Neural crest cell (in vitro differentiated cells): ENCODE measurements around the gene BDH2. TPM values are rescaled to one million over a fixed set of nuclear protein-coding genes. Genes with fewer than 3 reads are reported as not detected.

Source experiments
- DNase-seq: peaks from one replicate; pipeline ENCODE4 v3.0.0; 2021; ENCODE audit warnings: low read depth, mixed read lengths, low spot score
- H3K27ac Mint-ChIP-seq: one replicate; pipeline ENCODE4 v1.8.0; 2021; ENCODE audit warnings: mild to moderate bottlenecking, mixed read lengths; ENCODE audit not compliant: unreplicated experiment
- H3K27me3 Mint-ChIP-seq: 2 replicates; pipeline ENCODE4 v1.8.0; 2021; ENCODE audit warnings: low read depth, mild to moderate bottlenecking, mixed read lengths
- H3K36me3 Mint-ChIP-seq: 2 replicates; pipeline ENCODE4 v1.8.0; 2021; ENCODE audit warnings: low read depth, mild to moderate bottlenecking, mixed read lengths
- H3K4me1 Mint-ChIP-seq: 2 replicates; pipeline ENCODE4 v1.8.0; 2021; ENCODE audit warnings: mixed read lengths
- H3K4me3 Mint-ChIP-seq: one replicate; pipeline ENCODE4 v1.8.0; 2021; ENCODE audit warnings: mild to moderate bottlenecking, mixed read lengths
- H3K9me3 Mint-ChIP-seq: 2 replicates; pipeline ENCODE4 v1.8.0; 2021; ENCODE audit warnings: mixed read lengths
- total RNA-seq: library from RNA; stranded (reverse); gene quantifications from 2 replicates; pipeline ENCODE4 v1.2.1, GENCODE V29; 2021
- TF ChIP-seq, protein P1 (sequence below): fragments of 200-600 bp; sonication (generic); conservative IDR thresholded peaks from 2 replicates; pipeline ENCODE4 v1.5.0; 2021; ENCODE audit warnings: antibody characterized with exemption, mild to moderate bottlenecking

The BDH2 gene
- total RNA-seq, 1 donor from 2014 or later = 70.7 TPM

DNA sequence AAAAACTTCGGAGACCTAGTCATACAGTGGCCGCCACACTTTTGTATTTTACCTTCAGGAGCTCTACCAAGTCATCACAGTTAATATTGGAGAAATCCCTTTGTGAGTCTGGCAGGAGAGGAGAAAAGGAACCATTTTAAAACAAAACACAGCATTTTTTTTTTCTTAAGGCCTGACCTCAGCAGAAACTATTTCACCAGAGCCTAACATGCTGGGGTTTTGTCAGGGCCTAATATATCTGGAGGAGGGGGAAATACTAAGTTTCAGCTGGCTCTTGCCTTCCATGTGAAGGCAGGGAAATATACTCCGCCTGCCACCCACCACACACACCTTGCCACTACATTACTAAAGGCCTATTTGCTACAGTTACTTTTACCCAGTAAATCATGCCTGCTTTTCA lies 26.5 kb upstream of the BDH2 start:
- Mint-ChIP-seq H3K27ac (no peak overlapping the region), H3K27me3 (no peaks in the 10 kb centered on the region), H3K36me3 (peaks cover 53% of the 10 kb centered on the region), H3K9me3 (peaks cover 11% of the 10 kb centered on the region), H3K4me1 (no peaks in the 10 kb centered on the region), H3K4me3 (no peak overlapping the region)
- DNase-seq = no peak
- TF ChIP-seq, protein P1, sequence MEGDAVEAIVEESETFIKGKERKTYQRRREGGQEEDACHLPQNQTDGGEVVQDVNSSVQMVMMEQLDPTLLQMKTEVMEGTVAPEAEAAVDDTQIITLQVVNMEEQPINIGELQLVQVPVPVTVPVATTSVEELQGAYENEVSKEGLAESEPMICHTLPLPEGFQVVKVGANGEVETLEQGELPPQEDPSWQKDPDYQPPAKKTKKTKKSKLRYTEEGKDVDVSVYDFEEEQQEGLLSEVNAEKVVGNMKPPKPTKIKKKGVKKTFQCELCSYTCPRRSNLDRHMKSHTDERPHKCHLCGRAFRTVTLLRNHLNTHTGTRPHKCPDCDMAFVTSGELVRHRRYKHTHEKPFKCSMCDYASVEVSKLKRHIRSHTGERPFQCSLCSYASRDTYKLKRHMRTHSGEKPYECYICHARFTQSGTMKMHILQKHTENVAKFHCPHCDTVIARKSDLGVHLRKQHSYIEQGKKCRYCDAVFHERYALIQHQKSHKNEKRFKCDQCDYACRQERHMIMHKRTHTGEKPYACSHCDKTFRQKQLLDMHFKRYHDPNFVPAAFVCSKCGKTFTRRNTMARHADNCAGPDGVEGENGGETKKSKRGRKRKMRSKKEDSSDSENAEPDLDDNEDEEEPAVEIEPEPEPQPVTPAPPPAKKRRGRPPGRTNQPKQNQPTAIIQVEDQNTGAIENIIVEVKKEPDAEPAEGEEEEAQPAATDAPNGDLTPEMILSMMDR = no peak

DNA sequence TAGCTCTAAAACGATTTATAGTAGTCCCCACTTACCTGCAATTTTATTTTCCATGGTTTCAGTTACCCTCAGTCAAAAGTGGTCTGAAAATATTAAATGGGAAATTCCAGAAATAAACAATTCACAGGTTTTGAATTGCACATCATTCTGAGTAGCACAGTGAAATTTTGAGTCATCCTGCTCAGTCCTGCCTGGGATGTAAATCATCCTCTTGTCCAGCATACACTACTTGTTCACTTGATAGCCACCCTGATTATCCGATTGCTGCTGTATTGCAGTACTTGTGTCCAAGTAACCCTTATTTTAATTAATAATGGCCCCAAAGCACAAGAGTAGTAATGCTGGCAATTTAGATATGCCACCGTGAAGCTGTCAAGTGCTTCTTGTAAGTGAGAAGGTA lies 23.5 kb upstream of the BDH2 start:
- peaks cover 36% of the 10 kb centered on the region for H3K36me3 Mint-ChIP-seq
- TF ChIP-seq, protein P1 = no peak
- no peak for DNase-seq
- H3K27me3 Mint-ChIP-seq = no peaks in the 10 kb centered on the region
- no peak overlapping the region for H3K4me3 Mint-ChIP-seq
- no peaks in the 10 kb centered on the region for H3K9me3 Mint-ChIP-seq
- no peak overlapping the region for H3K27ac Mint-ChIP-seq
- H3K4me1 Mint-ChIP-seq = no peaks in the 10 kb centered on the region

- TF ChIP-seq, protein P1 = no peak
- Mint-ChIP-seq H3K9me3 (no peaks in the 10 kb centered on the region), H3K27ac (no peak overlapping the region), H3K4me1 (no peaks in the 10 kb centered on the region), H3K4me3 (no peak overlapping the region), H3K36me3 (peaks cover 20% of the 10 kb centered on the region), H3K27me3 (no peaks in the 10 kb centered on the region)
- DNase-seq = no peak
These were observed 18.5 kb upstream of the BDH2 start for GRCh38 chr4:103118166-103118565.

GRCh38 chr4:103111598-103111997 lies 12.0 kb upstream of the BDH2 start:
- Mint-ChIP-seq H3K27me3 (no peaks in the 10 kb centered on the region), H3K27ac (no peak overlapping the region), H3K9me3 (no peaks in the 10 kb centered on the region), H3K4me3 (no peak overlapping the region), H3K36me3 (peaks cover 26% of the 10 kb centered on the region), H3K4me1 (no peaks in the 10 kb centered on the region)
- TF ChIP-seq, protein P1 = no peak
- DNase-seq = no peak

DNA sequence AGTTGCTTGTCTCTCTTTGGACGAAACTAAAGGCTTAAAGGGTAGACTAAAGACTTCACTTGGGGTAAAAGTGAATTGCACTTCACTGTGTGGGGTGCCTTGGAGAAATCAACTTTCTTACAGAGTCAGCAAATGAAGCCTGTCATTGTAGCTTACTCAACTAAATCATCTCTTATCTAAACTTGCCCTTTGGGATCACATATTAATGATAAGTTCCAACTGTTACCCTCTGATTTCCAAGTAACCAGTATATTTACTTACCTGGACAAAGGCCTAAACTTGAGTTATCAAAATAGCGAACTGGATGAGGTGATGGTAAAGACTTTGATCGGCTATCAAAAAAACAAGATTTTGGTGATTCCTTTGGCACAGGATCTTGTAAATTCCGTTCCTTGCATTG lies 8.9 kb upstream of the BDH2 start:
- no peak for DNase-seq
- TF ChIP-seq, protein P1 = no peak

More for the DNA sequence above, 8.9 kb upstream of the BDH2 start:
- Mint-ChIP-seq H3K4me3 (no peak overlapping the region), H3K36me3 (peaks cover 30% of the 10 kb centered on the region), H3K4me1 (no peaks in the 10 kb centered on the region), H3K27ac (no peak overlapping the region), H3K27me3 (no peaks in the 10 kb centered on the region), H3K9me3 (no peaks in the 10 kb centered on the region)
